ENCODE data around the gene CMTM8. TPM values are rescaled to one million over a fixed set of nuclear protein-coding genes. Genes with fewer than 3 reads are reported as not detected.

Gene CMTM8
- total RNA-seq, 1 donor from 2014 or later = 5.7 TPM

DNA sequence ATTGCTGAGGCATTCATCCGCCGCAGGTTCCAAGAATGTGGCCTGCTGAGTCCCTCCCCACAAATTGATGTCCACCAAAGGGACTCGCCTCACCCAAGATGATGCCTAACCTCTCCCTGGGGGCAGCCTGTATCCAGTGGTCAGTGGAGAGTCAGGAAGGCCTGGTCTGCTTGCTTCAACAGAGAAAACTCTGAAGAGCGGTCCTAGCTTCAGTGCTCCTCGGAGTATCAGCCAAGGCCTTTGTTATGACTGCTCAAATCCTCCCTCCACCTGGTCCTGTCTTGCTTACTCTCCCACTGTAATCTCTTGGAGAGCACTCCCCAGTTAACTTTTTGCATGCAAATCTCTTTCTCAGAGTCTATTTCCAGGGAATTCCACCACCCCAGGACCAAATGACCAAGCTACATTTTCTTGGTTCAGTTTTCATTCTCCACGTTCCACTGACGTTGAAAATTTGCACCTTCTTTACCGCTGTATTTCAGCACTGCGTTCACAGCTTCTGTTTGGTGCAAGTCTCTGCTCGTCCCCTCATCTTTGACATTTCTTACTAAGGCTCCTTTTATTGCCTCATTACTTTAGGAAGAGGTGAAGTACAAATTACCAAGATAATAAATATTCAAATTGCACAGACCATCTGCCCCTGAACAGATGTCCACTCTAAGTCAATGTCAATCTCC is 175.5 kb downstream of the CMTM8 start:
- DNase-seq = no peak
- TF ChIP-seq, protein P1, sequence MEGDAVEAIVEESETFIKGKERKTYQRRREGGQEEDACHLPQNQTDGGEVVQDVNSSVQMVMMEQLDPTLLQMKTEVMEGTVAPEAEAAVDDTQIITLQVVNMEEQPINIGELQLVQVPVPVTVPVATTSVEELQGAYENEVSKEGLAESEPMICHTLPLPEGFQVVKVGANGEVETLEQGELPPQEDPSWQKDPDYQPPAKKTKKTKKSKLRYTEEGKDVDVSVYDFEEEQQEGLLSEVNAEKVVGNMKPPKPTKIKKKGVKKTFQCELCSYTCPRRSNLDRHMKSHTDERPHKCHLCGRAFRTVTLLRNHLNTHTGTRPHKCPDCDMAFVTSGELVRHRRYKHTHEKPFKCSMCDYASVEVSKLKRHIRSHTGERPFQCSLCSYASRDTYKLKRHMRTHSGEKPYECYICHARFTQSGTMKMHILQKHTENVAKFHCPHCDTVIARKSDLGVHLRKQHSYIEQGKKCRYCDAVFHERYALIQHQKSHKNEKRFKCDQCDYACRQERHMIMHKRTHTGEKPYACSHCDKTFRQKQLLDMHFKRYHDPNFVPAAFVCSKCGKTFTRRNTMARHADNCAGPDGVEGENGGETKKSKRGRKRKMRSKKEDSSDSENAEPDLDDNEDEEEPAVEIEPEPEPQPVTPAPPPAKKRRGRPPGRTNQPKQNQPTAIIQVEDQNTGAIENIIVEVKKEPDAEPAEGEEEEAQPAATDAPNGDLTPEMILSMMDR (IDR thresholded peaks at IDR 0.05; ENCODE audit: borderline replicate concordance) = no peak
- Histone ChIP-seq H3K36me3 (no peaks in the 10 kb centered on the region), H3K4me3 (no peak overlapping the region), H3K9me3 (replicated peaks) (no peaks in the 10 kb centered on the region), H3K4me1 (peaks cover 14% of the 10 kb centered on the region), H3K27ac (replicated peaks) (peak overlapping the region; percentile 68), H3K27me3 (ENCODE audit: low read depth) (no peaks in the 10 kb centered on the region)
- intact Hi-C loops (cut with micrococcal nuclease) = no loop called here

DNA sequence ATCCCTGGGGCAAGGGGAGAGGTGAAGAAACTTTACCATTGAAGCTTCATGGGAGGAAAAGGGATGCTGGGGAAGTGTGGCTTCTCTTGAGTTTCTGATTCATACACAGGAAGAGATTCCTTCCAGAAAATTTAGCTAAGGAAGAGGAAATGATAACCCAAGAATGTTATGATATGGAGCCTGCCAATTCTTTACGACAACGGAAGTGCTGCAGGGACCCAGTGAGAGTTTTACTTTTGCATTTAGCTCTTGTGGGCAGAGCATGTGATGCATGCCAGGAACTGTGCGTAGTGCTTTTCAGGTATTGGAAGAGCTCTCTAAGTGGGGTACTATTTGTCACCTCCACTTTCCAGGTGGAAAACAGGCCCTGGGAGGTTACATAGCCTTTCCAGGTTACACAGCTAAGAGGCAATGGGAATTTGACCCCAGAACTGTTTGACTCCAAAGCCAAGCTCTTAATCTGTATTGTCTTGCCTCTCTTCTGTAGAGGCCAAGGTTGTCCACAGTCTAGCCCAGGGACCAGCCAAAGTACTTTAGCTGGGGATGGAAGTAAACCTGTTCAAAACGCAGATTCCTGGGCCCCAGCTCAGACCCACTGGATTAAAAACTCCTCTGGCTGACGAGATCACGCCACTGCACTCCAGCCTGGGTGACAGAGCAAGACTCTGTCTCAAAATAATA is 176.2 kb downstream of the CMTM8 start:
- peaks cover 5% of the 10 kb centered on the region for H3K9me3 ChIP-seq (replicated peaks)
- DNase-seq = no peak
- H3K36me3 ChIP-seq = no peaks in the 10 kb centered on the region
- peak overlapping the region; percentile 68 for H3K27ac ChIP-seq (replicated peaks)
- H3K4me1 ChIP-seq = peaks cover 19% of the 10 kb centered on the region
- intact Hi-C loops (cut with micrococcal nuclease) = no loop called here
- no peak overlapping the region for H3K4me3 ChIP-seq
- H3K27me3 ChIP-seq (ENCODE audit: low read depth) = no peaks in the 10 kb centered on the region
- TF ChIP-seq, protein P1 (IDR thresholded peaks at IDR 0.05; ENCODE audit: borderline replicate concordance) = no peak

DNA sequence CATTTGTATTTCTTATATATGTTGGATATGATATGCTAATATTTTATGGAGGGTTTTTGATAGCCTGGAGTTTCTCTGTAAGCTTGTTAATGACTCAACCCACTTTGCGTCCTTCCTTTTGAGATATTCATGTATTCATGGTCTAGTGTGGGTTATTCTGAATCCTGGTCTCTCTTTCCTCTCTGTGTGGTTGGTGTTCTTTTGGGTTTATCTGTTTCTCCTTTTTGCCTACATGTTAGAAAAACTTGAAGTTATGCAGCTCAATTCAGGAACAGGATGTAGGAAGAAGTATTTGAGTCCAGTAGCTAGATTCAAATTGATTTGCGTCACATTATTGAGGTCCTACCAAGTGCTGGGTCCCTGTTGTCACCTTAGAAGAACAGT is 181.3 kb downstream of the CMTM8 start:
- no peak for DNase-seq
- peaks cover 5% of the 10 kb centered on the region for H3K9me3 ChIP-seq (replicated peaks)
- intact Hi-C loops (cut with micrococcal nuclease) = no loop called here
- H3K27me3 ChIP-seq (ENCODE audit: low read depth) = no peaks in the 10 kb centered on the region
- H3K27ac ChIP-seq (replicated peaks) = peak overlapping the region; percentile 62
- TF ChIP-seq, protein P1 (IDR thresholded peaks at IDR 0.05; ENCODE audit: borderline replicate concordance) = no peak
- no peaks in the 10 kb centered on the region for H3K36me3 ChIP-seq
- peaks cover 49% of the 10 kb centered on the region for H3K4me1 ChIP-seq
- no peak overlapping the region for H3K4me3 ChIP-seq

Other genes starting within 250 kb of the CMTM8 start
- 437 TPM for gene GPD1L, start 132.1 kb upstream of the CMTM8 start, total RNA-seq
- gene CMTM7, start 153.2 kb downstream of the CMTM8 start, total RNA-seq = 2.9 TPM

All from left ventricle myocardium inferior (tissue), 1 donor.